AG09309 (cell line): ENCODE data around the gene THSD7A.

Experiments used
- DNase-seq: peaks from one replicate; pipeline ENCODE4 v3.0.0-alpha.2; 2010; ENCODE audit warnings: low read depth
- H3K4me3 ChIP-seq: 2 replicates; pipeline ENCODE4 v1.5.1; 2011; ENCODE audit warnings: mild to moderate bottlenecking, low read depth, low read length, moderate library complexity; ENCODE audit not compliant: control insufficient read depth
- TF ChIP-seq, protein P1 (sequence below): IDR thresholded peaks from 2 replicates; pipeline ENCODE4 v1.5.1; 2011; ENCODE audit warnings: mild to moderate bottlenecking, low read depth, low read length, inconsistent platforms; ENCODE audit not compliant: insufficient read depth, control insufficient read depth; ENCODE audit errors: missing control alignments

Gene THSD7A

DNA sequence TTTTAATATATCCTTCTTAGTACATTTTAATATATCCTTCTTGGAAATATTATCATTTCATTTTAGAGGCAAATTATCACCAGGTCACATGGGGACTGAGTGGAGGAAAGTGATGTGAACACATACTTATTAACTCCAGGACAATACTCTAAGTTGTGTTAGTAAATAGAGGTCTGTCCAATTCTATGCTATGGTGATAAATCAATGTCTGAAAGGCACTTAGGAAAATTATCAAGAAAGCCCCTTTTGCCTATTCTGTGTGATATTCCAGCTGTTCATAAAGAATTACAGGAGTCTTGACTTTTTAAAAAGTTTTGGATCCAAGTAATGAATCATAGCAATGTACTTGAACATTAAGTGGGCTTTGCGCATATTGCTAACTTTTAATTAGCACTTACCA lies 88.5 kb downstream of the THSD7A start:
- DNase-seq: no peak
- TF ChIP-seq, protein P1, sequence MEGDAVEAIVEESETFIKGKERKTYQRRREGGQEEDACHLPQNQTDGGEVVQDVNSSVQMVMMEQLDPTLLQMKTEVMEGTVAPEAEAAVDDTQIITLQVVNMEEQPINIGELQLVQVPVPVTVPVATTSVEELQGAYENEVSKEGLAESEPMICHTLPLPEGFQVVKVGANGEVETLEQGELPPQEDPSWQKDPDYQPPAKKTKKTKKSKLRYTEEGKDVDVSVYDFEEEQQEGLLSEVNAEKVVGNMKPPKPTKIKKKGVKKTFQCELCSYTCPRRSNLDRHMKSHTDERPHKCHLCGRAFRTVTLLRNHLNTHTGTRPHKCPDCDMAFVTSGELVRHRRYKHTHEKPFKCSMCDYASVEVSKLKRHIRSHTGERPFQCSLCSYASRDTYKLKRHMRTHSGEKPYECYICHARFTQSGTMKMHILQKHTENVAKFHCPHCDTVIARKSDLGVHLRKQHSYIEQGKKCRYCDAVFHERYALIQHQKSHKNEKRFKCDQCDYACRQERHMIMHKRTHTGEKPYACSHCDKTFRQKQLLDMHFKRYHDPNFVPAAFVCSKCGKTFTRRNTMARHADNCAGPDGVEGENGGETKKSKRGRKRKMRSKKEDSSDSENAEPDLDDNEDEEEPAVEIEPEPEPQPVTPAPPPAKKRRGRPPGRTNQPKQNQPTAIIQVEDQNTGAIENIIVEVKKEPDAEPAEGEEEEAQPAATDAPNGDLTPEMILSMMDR: no peak
- H3K4me3 ChIP-seq: no peak overlapping the region

DNA sequence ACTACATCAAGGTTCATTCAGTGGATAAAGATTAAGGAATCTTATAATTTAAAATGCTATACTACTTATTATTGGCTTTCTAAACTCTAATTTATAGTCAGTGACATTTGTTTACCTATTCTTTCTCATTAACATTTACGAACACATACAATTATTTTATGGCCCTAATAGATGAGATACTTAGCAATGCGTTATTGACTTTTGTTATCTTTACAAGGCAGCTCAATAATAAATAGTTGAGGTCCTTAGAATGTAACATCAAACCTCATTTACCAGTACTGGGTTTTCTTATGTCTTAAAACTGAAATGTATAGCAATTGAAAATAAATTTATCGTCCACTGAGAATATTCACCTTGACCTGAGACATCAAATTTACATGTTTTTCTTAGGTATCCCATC lies 89.0 kb downstream of the THSD7A start:
- no peak for DNase-seq
- TF ChIP-seq, protein P1: no peak
- H3K4me3 ChIP-seq: no peak overlapping the region

DNA sequence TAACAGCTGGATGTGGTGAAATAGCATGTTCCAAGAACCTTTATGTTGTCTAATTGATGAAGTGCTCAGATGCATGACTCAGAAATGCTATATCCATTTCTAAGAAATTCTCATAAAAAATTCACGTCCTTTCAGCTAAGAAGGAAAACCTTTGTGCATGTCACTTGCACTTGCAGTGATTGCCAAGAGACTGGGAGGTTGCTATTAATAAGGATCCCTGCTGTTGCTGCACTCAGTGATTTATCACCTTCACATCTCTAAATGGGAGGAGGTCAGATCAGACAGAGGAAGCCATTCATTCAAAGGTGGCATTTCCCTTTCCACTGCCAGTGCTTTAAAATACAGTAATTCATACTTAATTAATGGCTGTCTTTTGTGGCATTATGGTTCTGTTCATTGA lies 89.5 kb downstream of the THSD7A start:
- TF ChIP-seq, protein P1: no peak
- DNase-seq: no peak
- H3K4me3 ChIP-seq: no peak overlapping the region

DNA sequence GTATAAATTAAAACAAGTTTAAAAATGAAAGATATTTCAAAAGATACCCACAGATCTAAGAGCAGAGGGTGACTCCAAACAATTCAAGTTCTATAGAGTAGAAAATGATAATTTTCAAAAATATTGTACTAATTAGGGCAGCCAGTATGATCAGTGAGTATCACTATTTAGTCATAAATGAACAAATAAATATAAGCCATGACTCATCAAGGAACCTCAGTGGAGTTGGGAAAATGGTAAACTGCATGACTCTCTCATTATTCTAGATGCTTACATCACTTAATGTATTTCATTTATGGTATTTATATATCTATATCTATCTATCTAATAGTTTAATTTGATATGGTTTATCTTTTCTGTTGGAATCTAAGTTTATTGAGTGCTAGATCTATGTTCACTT lies 94.3 kb downstream of the THSD7A start:
- DNase-seq: no peak
- H3K4me3 ChIP-seq: no peak overlapping the region
- TF ChIP-seq, protein P1: no peak

DNA sequence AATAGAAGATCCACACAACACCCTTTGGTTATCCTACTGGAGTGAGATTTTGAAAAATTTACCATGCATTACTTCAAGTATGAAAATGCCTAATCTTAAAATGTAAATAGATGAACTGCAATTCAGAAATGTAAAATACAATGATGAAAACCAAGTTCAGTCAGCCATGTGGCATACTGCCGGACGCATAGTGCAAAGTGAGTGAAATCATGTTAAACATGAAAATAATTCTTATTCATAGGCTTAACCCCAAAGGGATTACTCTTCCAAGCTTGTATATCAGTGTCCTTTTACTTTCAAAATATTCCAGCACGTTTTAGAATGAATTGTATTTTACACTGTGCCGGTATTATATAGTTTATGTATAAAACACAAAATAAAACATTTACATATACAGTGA lies 99.8 kb downstream of the THSD7A start:
- TF ChIP-seq, protein P1: no peak
- no peak for DNase-seq
- no peak overlapping the region for H3K4me3 ChIP-seq

DNA sequence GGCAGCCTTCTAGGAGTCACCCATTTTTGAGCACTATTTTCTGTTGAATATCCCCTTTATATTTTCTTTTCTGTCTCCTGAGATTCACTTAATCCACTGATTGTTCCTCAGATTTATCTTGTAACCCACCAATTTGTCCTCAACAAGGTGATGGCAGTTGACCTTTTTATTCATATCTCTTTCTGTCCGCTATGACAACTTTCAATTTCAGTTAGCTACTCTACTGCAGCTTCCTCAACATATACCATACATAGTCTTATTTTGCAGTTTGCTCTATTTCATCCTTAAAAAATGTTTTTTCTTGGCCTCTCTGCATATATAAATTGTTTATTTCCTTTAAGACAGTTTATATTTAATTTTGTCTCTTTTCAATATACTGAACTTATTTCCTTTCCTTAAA lies 101.3 kb downstream of the THSD7A start:
- TF ChIP-seq, protein P1: no peak
- no peak for DNase-seq
- no peak overlapping the region for H3K4me3 ChIP-seq

DNA sequence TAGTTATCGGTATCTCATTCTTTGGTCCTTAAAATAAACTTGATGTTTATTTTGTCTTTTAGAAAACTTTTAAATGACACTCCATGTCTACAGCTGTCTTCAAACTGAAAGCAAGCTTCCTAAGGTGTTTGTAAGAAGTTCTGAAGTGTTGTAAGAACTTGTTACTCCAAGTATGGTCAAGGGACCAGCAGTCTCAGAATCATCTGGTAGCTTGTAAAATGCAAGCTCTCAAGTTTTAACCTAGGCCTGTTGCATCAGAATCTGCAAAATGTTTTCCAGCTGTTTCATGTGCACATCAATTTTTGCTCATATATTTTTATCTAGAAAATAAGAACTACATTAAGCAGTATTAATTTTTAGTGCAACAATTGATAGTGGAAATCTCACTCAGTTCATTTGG lies 104.1 kb downstream of the THSD7A start:
- DNase-seq: peak; percentile 41
- TF ChIP-seq, protein P1: no peak
- no peak overlapping the region for H3K4me3 ChIP-seq
